Tibial nerve (tissue), 4 donors: Measurements from ENCODE around the gene KRT14. TPM values are rescaled to one million over a fixed set of nuclear protein-coding genes. Genes with fewer than 3 reads are reported as not detected.
"Not testable (repeated sequence)": the region's sequence is repeated elsewhere in the genome, so short reads cannot be mapped to it uniquely, and the experiment has no call there.

Experiments used
- DNase-seq, 2 donors: peaks; one replicate each; pipeline ENCODE4 v3.0.0-alpha.2; 2019; ENCODE audit warnings: low spot score in 2 of 2
- H3K27ac ChIP-seq, 4 donors: fragments of 200-600 bp; sonication (generic) in 3 of 4; one replicate each; pipeline ENCODE4 v1.5.1; 2017 to 2019; ENCODE audit warnings: mild to moderate bottlenecking in 1 of 4
- H3K27me3 ChIP-seq, 2 donors: fragments of 200-600 bp; sonication (generic) in 1 of 2; one replicate each; pipeline versions ENCODE4 v1.5.1 to v1.6.0; 2017 to 2019
- H3K36me3 ChIP-seq, 3 donors: fragments of 200-600 bp; sonication (generic); one replicate each; pipeline ENCODE4 v1.5.1; 2018 to 2019
- H3K4me1 ChIP-seq, 4 donors: fragments of 200-600 bp; sonication (generic) in 3 of 4; one replicate each; pipeline ENCODE4 v1.5.1; 2017 to 2019
- H3K4me3 ChIP-seq, 4 donors: fragments of 200-600 bp; sonication (generic) in 3 of 4; one replicate each; pipeline ENCODE4 v1.5.1; 2017 to 2019; ENCODE audit warnings: mild to moderate bottlenecking in 1 of 4, moderate library complexity in 1 of 4
- H3K9me3 ChIP-seq, 4 donors: fragments of 200-600 bp; sonication (generic) in 3 of 4; one replicate each; pipeline ENCODE4 v1.5.1; 2017 to 2019
- EP300 ChIP-seq, 2 donors: sonication (generic); formaldehyde crosslinking; IDR thresholded peaks; one replicate each; pipeline ENCODE4 v1.6.1; 2017; ENCODE audit warnings: antibody characterized with exemption in 2 of 2, mild to moderate bottlenecking in 1 of 2
- POLR2A ChIP-seq, 2 donors: fragments of 450-650 bp; IDR thresholded peaks; one replicate each; pipeline ENCODE4 v1.6.1; 2017; ENCODE audit warnings: antibody characterized with exemption in 2 of 2, mild to moderate bottlenecking in 2 of 2, moderate library complexity in 2 of 2
- WGBS, 2 donors: methylation state at CpG; one replicate each; pipeline ENCODE4 v1.1.5; 2018; 5-methylcytosine and 5-hydroxymethylcytosine counted together
- total RNA-seq, 4 donors: library from RNA; depleted of rRNA; stranded (reverse); fragments of >200 nt; gene quantifications; one replicate each; pipeline ENCODE4 v1.1.0, GENCODE V29; 2016
- TF ChIP-seq, protein P1 (sequence below), 5 experiments: fragments of 200-600 bp in 3 of 5; fragments of 450-650 bp in 2 of 5; sonication (generic) in 3 of 5; IDR thresholded peaks; one replicate each; pipeline ENCODE4 v1.5.1; 2016 to 2019; ENCODE audit warnings: antibody characterized with exemption in 5 of 5, mild to moderate bottlenecking in 3 of 5, moderate library complexity in 2 of 5

Gene KRT14
- total RNA-seq, 4 donors from 2014 or later: 8.4 to 57.8 (median 34.0) TPM

DNA sequence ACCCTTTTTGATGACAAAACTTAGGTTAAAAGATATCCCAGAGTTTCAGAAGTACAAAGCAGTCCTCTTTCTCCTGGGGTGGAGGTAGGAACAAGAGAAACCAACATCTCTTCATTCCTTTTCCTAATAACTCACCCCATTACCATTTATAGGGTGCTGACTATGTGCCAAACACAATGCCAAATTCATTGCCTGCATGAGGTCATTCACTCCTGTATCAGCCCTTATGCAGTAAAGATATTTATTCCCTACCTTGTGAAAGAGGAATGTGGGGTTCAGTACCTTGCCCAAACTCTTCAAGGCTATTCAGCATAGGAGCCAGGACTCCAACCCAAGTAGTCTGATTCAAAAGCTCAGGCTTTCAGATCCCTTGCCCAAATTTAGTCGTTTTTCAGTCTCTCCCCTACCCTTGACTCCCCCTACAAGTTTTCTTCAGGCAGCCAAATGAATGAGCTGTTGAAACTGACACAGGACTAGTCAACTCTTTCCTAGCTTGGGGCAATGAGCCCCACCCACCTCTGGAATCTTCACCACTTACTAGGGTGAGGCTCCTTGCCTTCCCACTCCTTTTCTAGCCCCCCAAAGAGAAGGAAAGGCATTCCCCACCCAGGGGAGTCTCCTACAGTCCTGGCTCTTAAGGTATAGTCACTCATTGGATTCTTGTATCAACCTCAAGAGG lies 5.9 kb downstream of the KRT14 start:
- TF ChIP-seq POLR2A (IDR thresholded peaks at IDR 0.05) (no peak), EP300 (IDR thresholded peaks at IDR 0.05) (no peak)
- TF ChIP-seq, protein P1, sequence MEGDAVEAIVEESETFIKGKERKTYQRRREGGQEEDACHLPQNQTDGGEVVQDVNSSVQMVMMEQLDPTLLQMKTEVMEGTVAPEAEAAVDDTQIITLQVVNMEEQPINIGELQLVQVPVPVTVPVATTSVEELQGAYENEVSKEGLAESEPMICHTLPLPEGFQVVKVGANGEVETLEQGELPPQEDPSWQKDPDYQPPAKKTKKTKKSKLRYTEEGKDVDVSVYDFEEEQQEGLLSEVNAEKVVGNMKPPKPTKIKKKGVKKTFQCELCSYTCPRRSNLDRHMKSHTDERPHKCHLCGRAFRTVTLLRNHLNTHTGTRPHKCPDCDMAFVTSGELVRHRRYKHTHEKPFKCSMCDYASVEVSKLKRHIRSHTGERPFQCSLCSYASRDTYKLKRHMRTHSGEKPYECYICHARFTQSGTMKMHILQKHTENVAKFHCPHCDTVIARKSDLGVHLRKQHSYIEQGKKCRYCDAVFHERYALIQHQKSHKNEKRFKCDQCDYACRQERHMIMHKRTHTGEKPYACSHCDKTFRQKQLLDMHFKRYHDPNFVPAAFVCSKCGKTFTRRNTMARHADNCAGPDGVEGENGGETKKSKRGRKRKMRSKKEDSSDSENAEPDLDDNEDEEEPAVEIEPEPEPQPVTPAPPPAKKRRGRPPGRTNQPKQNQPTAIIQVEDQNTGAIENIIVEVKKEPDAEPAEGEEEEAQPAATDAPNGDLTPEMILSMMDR (IDR thresholded peaks at IDR 0.05): no peak

DNA sequence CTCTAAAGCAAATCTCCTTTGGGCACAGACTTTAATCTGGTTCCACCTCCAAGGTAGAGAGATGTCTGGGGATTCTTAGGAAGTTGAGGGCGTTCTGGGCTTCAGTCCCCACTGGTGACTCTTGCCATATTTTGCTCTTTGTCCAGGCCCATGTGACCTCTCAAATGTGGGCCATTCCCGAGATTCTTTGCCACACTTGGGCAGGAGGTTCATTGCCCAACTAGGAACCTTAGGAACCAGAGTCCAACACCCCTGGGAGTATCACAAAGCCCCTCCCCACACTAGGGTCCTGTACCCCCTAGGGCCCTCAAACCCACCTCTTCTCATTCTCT lies 6.5 kb downstream of the KRT14 start:
- Histone ChIP-seq H3K27ac (no peak overlapping the region), H3K4me3 (no peak overlapping the region), H3K9me3 (no peaks in the 10 kb centered on the region), H3K36me3 (no peaks in the 10 kb centered on the region), H3K4me1 (peaks cover 0 to 8% (median 0%) of the 10 kb centered on the region in 4 donors), H3K27me3 (no peaks in the 10 kb centered on the region)
- 94 to 100% methylated on average over 2 of the region's 2 CpGs for WGBS, 2 donors
- TF ChIP-seq, protein P1 (IDR thresholded peaks at IDR 0.05): no peak
- TF ChIP-seq POLR2A (IDR thresholded peaks at IDR 0.05): no peak
- no peak for TF ChIP-seq EP300 (IDR thresholded peaks at IDR 0.05)
- DNase-seq: no peak

More for the DNA sequence above, 5.9 kb downstream of the KRT14 start:
- H3K9me3 ChIP-seq: no peaks in the 10 kb centered on the region
- WGBS, 2 donors: 25 to 67% methylated on average over 1 of the region's 1 CpG
- H3K36me3 ChIP-seq: no peaks in the 10 kb centered on the region
- H3K27ac ChIP-seq: no peak overlapping the region
- no peaks in the 10 kb centered on the region for H3K27me3 ChIP-seq
- no peak for DNase-seq
- peaks cover 0 to 8% (median 0%) of the 10 kb centered on the region in 4 donors for H3K4me1 ChIP-seq
- H3K4me3 ChIP-seq: no peak overlapping the region

DNA sequence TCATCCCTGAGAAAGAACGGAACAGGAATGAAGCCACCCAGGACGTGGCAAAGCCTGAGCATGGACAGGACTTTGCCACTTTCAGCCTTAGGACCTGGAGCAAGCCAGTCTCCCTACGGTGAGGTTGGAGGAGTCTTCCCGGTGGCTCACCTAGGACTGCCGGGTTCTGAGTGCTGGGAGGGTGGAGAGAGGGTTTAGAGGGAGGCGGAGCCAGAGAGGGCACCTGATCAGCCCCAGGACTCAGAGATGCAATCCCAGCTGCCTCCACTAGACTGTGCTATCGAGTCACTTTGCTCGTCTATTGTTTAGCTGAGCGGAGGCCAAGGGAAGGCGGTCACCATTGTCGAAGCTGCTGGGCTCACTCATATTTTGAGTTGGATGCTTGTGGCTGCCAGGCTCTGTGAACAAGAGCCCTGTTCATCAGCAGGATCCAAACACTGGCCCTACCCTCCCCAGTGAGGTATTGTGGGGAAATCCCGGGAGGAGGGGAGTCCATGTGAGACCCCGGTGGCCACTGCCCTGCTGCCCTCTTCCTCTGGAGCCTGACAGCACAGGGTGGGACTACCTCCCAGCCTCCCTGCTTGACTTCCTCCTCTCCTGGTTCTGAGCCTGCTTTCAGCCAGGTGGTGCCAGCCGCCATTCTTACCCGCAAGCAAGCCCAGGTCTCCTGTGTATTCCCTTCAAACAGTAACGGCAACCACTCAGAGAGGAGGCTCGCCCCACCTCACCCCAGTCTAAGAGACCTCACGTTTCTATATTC lies 7.0 kb downstream of the KRT14 start:
- H3K4me3 ChIP-seq: no peak overlapping the region
- WGBS, 2 donors: 40 to 43% methylated on average over 18 of the region's 18 CpGs
- peaks cover 0 to 5% (median 0%) of the 10 kb centered on the region in 4 donors for H3K4me1 ChIP-seq
- no peak for TF ChIP-seq EP300 (IDR thresholded peaks at IDR 0.05)
- TF ChIP-seq, protein P1 (IDR thresholded peaks at IDR 0.05): peak; percentile 51 to 85 (median 77)
- no peaks in the 10 kb centered on the region for H3K9me3 ChIP-seq
- no peaks in the 10 kb centered on the region for H3K27me3 ChIP-seq
- peak overlapping the region in 1 of 4 donors; percentile 13 for H3K27ac ChIP-seq
- no peaks in the 10 kb centered on the region for H3K36me3 ChIP-seq
- peak; percentile 64 to 84 for DNase-seq

DNA sequence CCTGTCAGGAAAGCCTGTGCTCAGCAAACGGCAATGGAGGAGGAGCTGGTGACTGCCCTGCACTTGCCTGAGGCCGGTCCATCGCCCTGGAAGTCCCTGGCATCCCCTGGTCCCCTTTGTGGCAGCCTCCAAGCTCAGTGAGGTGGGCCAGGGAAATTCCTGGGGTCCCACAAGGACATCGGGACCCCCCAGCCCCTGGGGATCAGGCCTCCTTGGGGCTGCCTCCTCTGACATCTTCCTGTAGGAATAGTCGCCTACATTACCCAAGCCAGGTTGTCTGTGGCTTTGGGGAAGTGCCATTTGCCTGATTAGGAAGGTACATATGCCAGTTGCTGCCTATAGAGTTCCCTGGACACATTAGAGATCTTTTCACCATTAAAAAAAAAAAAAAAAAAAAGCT lies 7.7 kb downstream of the KRT14 start:
- peaks cover 0 to 3% of the 10 kb centered on the region in 2 donors for H3K27me3 ChIP-seq
- no peak for DNase-seq
- TF ChIP-seq POLR2A (IDR thresholded peaks at IDR 0.05) (no peak), EP300 (IDR thresholded peaks at IDR 0.05) (no peak)
- TF ChIP-seq, protein P1 (IDR thresholded peaks at IDR 0.05): no peak
- no peak overlapping the region for H3K27ac ChIP-seq
- WGBS, 2 donors: 57 to 75% methylated on average over 5 of the region's 5 CpGs
- H3K4me1 ChIP-seq: no peaks in the 10 kb centered on the region
- no peaks in the 10 kb centered on the region for H3K9me3 ChIP-seq
- no peaks in the 10 kb centered on the region for H3K36me3 ChIP-seq
- H3K4me3 ChIP-seq: no peak overlapping the region

DNA sequence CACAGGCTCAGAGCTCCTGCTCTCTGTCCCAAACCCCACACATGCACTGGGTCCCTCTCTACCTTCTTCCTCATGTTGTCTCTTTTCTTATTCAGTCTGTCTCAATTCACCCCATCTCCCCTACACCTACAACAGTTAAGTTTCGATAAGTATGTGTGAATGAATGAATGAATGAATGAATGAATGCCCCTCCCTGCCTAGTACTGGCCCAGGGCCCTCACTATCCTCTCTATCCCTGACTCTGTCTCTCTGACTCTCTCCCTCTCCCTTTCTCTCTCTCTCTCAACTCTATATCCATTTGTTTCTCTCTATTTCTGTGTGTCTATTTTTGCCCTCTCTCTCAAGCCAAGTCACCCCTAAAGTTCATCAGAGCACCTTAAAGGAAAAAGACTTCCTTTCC lies 8.2 kb downstream of the KRT14 start:
- no peak for DNase-seq
- WGBS, 2 donors: 88 to 90% methylated on average over 1 of the region's 1 CpG
- H3K36me3 ChIP-seq: no peaks in the 10 kb centered on the region
- TF ChIP-seq, protein P1 (IDR thresholded peaks at IDR 0.05): no peak
- TF ChIP-seq POLR2A (IDR thresholded peaks at IDR 0.05) (no peak), EP300 (IDR thresholded peaks at IDR 0.05) (no peak)
- no peak overlapping the region for H3K27ac ChIP-seq
- H3K9me3 ChIP-seq: no peaks in the 10 kb centered on the region
- no peaks in the 10 kb centered on the region for H3K4me1 ChIP-seq
- H3K27me3 ChIP-seq: peaks cover 0 to 7% of the 10 kb centered on the region in 2 donors
- H3K4me3 ChIP-seq: no peak overlapping the region

DNA sequence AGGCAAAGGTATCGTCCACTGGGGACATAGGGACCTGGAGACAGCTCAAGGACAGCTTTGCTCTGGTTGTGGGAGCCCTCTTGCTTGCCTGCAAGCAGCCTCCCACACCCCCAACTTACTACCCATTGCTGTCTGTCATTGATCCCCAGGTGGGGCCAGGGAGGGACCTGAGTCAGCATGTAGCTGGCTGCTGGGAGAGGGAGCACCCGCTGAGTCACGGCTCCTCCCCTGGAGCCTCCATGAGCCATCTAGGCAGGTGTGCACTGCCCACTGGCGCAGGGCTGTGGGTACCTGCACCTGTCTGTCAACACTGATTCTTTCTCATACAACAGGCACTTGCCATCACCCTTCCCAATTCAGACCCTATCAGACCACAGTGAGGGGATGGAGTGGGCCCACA lies 10.0 kb downstream of the KRT14 start:
- 90 to 93% methylated on average over 2 to 4 of the region's 4 CpGs for whole genome bisulfite sequencing, 2 donors
- H3K27me3 ChIP-seq: peaks cover 0 to 24% of the 10 kb centered on the region in 2 donors
- DNase-seq: not testable (repeated sequence)

More for the DNA sequence above, 10.0 kb downstream of the KRT14 start:
- H3K4me3 ChIP-seq, H3K27ac ChIP-seq, H3K4me1 ChIP-seq, H3K9me3 ChIP-seq, H3K36me3 ChIP-seq: not testable (repeated sequence)
